Stimulated activated CD8-positive, alpha-beta memory T cell treated with anti-CD3 and anti-CD28 coated beads, Interleukin-7, amount 100 ng/mL, for 24 hours (primary cell): Measurements from ENCODE around the gene STIM1.
A peak's percentile ranks its signal among the peaks of the same experiment; 100 is the strongest.
"Not testable (repeated sequence)": the region's sequence is repeated elsewhere in the genome, so short reads cannot be mapped to it uniquely, and the experiment has no call there.

ENCODE experiments used
- DNase-seq: peaks from one replicate; pipeline ENCODE4 v3.0.0-alpha.2; 2020; ENCODE audit warnings: low read depth

Gene STIM1

DNA sequence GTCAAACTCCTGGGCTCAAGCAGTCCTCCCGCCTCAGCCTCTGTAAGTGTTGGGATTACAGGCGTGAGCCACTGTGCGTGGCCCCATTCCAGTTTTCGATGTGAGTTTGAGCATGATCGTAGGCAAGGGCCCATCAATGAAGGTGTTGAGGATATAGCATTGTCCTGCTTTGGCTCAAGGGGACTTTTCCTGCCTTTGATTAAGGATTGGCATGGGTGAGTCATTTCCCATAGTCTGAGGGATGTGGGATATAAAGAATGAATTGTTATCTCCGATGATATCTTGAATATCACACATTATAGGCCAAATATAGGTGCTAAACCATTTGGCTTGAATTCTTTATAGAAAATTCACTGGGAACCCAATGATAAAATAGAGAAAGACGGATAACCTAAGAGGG, 30.4 kb downstream of the STIM1 start:
- DNase-seq: no peak

DNA sequence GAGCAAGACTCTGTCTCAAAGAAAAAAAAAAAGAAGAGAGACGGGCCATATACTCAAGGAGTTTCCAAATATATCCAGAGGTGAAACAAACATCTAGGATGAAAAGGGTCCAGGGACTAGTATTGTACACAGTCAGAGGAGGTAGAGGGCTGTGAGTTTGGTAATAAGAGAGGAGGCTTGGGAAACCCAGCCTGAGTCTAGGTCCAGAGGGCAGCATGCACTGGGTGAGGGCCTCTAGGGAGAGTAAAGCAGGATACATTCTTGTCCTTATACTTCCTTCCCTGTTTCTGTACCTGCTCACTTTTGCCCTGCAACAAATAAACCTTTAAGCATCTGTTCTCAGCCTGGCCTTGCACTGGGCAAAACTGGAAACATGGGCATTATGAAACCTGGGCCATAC, 31.5 kb downstream of the STIM1 start:
- DNase-seq: no peak

DNA sequence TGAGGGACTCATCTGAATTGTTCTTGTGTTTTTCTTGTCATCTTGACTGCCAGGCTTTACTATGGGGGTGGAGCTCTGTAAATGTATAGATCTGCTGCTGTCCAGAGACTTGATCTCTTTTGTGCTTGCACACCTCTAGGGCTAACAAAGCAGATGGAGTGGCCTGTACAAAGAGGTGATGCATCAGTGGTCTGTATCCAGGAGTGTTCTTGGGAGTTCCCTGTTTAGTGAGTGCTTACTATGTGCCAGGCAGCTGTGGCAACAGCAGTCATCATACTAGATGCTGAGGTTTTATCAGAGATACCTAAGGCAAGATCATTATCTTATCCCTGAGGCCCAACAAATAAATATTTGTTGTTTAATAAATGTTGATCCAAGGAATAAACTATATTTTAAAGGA, 33.4 kb downstream of the STIM1 start:
- no peak for DNase-seq

DNA sequence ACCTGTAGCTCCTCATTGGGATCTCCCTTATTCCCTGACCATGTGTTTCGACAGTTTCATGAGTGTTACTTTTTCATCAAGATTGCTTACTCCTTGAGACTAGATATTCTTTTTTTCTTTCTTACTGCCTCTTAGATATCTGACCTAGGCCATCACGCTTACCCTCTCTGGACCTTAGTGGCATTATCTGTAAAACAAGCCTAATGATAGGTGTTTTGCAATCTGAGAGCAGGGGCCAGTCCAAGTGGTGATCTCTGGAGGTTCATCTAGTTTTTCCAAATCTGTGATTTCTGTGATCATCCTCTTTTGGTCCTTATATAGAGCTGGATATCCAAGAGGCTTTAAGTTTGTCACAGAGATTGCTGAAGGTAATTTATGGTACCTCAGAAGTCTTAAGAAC, 34.5 kb downstream of the STIM1 start:
- no peak for DNase-seq

DNA sequence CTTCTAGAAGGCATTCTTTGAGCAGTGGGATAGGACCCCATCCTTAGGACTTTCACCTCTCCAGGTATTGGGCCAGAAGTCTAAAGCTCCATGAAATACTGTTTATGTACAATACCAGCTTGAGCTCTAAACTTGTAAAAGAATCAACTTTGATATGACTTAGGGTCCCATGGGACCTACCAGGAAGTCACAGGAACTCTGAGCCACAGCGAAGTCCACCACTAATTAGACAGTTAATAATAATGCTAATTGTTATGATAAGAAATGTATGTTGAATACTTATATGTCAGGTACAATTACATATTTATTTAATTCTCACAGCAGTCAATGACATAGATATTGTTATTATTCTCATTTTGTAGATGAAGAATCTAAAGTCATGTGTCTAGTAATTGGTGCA, 35.3 kb downstream of the STIM1 start:
- no peak for DNase-seq

DNA sequence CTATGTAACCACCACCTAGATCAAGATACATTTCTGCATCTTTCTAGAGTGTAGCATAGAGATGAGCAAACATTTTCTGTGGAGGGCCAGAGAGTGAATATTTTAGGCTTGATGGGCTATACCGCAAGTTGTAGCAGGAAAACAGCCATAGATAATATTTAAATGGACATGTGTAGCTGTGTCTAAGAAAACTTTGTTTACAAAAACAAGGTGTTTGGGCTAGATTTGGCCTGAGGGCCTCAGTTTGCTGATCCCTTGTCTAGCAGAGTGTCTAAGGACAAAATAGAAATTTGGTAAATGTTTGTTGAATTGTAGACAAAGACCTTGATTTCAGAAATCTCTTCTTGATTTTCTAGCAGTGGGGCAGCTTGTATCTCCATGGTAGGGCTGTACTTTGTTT, 36.3 kb downstream of the STIM1 start:
- DNase-seq: no peak

DNA sequence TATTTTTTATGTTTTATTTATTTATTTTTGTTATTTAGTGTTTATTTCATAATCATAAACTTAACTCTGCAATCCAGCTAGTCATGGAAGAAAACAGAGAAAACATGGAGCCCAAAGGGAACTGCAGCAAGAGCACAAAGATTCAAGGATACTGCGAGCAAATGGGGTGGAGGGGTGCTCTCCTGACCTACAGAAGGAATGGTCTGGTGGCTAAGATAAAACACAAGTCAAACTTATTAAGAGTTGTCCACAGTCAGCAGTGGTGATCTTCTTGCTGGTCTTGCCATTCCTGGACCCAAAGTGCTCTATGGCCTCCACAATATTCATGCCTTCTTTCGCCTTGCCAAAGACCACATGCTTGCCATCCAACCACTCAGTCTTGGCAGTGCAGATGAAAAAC, 36.7 kb downstream of the STIM1 start:
- DNase-seq: no peak

DNA sequence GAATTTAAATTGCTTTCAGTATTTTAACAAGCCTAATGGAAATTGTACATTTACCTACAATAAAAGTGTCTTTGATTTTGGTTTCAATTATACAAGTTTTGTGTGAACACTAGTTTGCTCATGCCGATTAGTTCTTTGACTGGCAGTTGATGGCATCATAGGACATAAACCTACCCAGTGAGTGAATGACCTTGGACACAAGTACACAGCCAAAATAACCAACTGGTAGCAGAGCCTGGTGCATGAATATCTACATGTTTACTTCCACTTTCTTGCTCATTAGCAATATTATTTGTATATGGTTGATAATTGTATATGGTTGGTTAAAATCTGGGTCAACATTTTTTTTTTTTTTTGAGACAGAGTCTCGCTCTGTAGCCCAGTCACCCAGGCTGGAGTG, 37.8 kb downstream of the STIM1 start:
- no peak for DNase-seq

DNA sequence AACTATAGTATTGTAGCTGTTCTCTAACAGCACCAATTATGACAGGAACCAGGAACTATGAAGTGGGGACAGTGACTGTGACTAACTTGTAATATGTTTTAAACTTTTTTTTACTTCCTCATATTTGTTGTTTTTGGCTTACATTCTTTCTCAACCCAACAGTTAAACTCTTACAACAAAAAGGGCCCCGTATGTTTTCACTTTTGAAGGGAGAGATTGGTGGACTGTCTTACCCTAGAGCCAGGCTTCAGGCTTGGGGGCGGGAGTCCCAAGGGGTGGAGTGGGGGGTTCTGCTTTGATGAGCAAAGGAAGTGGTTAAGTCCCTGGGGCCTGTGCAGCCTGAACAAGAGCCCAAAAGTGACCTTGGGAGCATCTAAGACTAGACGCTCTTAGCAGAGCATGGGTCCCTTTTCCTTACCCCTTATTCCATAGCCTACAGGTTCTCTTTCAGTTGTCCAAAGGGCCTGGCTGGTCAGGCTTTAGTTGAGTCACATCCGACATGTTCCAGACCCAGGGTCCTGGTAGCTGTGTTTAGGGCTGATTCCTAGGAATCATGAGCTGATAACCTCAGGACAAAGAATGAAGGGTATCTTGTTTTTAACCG, 38.8 kb downstream of the STIM1 start:
- DNase-seq: no peak

DNA sequence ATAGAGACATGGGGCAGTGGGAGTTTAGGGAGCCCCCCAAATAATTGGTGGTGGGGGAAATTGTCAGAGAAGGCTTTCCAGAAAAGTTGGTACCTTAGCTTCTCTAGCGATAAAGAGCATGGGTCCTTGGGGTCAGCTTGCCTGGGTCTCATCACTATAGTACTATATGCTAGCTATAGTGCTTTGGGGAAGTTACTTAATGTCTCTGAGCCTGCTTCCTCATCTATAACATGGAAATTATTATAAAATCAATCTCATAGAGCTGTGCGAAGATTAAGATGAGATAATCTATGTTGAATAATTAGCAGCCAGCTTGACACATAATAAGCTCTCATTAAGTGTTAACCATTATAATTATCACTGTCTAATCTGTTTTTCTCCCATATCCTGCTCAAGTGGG, 41.2 kb downstream of the STIM1 start:
- DNase-seq: no peak

DNA sequence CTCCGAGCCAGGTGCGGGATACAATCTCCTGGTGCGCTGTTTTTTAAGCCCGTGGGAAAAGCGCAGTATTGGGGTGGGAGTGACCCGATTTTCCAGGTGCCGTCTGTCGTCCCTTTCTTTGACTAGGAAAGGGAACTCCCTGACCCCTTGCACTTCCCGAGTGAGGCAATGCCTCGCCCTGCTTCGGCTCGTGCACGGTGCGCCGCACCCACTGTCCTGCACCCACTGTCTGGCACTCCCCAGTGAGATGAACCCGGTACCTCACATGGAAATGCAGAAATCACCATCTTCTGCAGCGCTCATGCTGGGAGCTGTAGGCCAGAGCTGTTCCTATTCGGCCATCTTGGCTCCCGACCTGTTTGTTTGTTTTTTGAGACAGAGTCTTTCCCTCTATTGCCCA, 44.8 kb downstream of the STIM1 start:
- DNase-seq: not testable (repeated sequence)

DNA sequence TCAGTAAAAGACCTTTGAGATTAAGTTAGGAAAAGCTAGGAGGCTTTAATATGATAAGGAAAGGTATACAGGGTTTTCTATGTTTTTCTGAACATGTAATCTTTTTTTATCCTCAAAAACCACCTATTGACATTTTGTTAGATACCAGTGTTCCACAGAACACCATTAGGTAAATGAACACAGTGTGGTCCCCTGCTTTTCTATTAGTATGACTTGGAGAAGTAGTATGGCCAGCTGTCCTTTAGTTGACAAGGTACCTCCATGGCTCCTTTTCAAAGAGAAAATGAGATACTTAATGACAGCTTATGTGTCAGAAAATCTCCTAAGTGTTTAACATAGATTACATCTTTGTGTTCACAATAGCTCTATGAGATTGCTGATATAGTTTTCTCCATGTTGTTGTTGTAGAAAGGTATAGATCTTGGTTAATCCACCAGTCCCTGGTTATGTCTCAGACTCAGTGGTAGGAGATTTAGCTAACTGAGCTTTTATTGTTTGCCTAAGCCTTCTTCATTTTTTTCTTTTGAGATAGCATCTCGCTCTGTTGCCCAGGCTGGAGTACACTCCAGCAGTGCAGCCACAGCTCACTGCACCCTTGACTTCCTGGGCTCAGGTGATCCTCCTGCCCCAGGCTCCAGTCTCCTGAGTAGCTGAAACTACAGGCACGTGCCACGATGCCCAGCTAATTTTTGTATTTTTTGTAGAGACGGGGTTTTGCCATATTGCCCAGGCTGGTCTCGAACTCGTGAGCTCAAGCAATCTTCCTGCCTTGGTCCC, 46.0 kb downstream of the STIM1 start:
- DNase-seq: no peak

DNA sequence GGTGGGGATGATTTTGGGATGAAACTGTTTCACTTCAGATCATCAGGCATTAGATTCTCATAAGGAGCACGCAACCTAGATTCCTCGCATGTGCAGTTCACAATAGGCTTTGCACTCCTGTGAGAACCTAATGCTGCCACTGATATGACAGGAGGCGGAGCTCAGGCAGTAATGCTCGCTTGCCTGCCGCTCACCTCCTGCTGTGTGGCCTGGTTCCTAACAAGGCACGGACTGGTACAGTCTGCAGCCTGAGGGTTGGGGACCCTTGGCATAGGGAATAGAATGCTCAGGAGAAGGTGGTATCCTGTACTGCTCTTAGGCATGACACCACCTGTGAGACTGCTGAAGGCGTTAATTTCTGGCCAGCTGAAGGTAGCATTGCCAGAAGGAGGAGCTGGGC, 47.0 kb downstream of the STIM1 start:
- DNase-seq: no peak

DNA sequence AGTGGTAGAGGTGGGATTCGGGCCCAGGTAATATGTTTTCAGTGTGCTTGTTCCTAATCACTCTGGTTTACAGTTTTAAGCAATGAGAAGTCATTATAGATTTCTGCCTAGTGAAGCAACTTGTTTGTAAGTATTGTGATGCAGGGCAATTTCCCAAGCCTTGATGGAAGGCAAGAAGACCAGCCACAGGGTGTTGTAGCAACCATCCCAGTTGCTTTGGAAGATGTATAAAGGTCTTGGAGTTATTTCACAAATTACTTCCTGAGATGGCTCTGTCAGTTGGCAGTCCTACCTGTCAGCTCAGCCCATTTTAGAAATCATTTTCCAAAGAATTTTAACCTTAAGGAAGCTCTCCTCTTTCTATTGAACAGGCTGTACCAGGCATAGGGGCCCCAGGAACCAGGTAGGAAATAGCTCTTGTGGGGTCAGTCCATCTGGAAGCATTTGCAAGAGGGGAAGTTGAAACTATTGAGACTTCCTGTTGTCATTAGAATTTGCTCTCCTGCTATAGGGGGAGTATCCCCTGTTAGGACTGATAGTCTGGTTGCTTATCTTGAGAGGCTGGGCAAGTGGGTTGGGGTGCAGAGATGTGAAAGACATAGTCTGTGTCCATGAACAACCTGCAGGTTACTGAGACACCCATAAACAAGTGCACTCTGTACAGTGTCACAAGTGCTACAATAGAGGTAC, 47.9 kb downstream of the STIM1 start:
- no peak for DNase-seq

DNA sequence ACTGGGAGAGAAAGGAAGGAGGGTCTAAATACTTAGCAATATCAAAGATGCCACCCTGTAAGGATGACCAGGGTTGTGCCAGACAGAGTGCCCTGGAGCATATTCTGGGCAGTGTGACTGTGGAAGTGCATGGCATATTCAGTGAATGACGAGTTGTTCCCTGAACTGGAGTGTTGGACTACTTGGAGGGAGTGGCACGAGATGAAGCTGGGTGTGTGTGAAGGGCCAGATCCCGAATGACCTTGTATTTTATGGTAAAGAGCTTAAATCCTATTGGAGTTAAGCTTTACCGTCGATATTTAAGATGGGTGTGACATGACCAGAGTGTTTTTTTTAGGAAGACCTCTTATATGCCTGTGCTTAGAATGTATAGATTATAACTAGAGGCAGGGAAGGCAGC, 48.8 kb downstream of the STIM1 start:
- DNase-seq: no peak

DNA sequence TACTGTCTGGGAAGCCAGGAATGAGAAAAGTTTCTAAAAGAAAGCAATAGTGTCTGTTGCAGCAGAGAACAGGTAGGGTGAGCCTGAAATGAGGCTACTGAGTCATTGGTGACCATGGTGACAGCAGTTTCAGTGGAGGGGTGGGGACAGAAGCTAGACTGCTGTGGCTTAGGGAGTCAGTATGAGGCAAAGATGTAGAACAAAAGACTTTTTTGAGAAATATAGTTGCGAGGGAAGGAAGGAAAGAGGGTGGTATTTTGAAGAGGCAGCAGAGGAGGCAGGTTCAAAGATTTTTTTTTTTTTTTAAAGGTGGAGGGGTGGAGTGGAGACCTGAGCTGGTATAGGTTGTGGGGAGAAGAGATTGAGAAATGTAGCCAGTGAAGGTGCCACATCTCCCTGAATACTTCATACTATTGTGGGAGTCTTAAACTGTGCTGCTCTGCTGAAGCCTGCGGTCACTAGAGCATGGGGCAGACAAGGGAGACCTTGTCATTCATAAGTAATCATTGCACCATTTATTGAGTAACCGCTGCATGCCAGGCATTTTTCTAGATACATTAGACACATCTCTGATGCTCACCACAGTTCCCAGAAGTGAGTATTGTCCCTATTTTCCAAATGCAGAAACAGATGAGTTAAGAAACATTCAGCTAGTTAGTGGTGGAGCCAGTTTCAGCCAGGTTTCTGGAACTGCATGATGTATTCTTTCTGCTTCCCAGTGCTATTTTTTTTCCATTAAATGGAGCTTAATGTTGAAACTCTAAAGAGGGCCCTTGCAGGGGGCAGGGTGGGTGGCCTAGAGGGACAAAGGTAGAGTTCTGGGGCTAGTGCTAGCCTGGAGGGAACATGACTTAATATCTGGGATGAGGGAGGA, 49.9 kb downstream of the STIM1 start:
- peak; percentile 37 for DNase-seq

DNA sequence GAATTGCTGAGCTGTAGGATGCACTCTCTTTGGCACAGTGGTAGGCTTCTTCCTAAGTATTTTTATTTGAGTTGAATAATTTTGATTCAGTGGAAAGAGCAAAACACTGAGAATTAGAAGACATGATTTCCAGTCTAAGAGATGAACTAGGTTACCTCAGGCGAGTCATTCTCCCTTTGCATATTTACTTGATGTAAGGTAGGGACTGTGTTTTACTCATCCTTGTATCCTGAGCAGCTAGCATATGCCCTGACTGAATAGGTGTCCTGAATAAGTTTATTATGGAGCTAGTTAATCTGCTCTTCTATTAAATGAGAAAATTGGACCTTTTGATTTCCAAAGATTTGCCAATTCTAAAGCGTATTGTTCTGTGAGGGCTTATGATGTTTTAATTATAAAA, 50.7 kb downstream of the STIM1 start:
- DNase-seq: no peak

DNA sequence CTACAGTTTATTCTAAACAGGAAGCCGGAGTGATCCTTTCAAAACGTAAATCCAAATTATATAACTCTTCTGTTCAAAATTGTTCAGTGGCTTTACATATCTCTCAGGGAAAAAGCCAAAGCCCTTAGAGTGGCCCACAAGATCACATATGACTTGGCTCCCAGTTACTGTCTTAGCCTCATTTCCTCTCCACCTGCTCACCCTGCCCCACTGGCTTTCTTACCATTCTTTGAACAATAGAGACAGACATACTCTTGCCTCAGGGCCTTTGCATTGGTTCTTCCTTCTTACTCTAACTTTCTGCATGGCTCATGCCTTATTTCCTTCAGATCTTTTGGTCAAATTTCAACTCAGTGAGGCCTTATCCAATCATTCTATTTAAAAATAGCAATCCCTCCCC, 52.1 kb downstream of the STIM1 start:
- DNase-seq: no peak

DNA sequence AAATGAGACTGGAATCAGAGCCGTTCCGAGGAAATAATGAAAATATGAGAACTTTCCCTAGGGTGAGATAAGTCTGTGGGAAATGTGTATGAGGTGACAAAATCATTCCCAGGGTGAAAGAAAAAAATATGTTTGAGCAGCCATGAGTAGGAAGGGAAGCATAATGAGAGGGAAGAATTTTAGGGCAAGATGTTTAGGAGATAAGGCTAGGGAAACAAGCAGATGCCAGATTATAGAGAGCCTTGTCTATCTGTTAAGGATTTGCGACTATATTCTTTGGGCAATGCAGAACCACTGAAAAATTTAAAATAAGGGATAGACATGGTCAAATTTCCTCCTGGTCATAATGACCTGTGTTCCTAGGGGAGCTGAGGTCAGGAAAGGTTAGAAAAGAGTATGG, 54.4 kb downstream of the STIM1 start:
- DNase-seq: no peak

DNA sequence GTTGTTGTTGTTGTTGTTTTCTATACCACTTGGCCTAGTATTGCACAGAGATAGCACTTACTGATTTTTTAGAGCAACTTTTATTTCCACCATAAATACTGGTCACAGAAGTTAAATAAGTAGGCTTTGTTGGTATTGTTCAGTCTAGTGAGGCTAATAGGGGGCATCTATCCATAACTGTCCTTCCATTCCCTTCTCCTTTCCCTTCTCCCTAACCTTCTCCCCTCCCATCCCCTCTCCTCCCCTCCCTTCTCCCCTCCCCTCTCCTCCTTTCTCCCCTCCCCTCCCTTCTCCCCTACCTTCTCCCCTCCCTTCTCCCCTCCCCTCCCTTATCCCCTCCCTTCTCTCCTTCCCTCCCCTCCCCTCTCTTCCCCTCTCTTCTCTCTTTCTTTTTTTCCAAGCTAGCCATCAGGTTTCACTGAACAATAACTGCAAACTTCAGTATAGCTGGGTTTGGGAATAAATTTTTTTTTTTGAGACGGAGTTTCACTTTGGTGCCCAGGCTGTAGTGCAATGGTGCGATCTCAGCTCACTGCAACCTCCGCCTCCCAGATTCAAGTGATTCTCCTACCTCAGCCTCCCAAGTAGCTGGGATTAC, 56.5 kb downstream of the STIM1 start:
- no peak for DNase-seq

DNA sequence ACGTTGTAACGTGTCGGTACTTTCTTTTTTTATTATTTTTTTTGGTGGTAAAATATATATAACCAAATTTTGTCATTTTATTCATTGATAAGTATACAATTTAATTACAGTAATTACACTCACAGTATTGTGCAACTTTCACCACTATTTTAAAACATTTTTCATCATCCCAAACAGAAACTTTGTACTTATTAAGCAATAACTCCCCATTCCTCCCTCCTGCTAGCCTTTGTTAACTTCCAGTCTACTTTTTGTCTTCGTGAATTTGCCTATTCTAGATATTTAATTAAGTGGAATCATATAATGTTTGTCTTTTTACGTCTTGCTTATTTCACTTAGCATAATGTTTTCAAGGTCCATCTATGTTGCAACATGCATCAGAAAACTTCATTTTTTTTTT, 58.5 kb downstream of the STIM1 start:
- DNase-seq: no peak

DNA sequence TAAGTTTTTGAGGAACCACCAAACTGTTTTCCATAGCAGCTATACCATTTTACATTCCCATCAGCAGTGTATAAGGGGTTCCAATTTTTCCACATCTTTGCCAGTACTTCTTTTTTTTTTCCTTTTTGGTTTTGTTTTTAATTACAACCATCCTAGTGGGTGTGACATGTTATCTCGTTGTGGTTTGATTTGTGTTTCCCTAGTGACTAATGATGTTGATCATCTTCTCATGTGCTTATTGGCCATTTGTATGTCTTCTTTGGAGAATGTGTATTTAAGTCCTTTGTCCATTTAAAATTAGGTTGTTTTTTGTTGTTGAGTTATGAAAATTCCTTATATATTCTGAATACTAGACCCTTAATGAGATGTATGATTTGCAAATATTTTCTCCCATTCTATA, 59.3 kb downstream of the STIM1 start:
- no peak for DNase-seq
